GM04503 (cell line): Measurements from ENCODE around the gene RTL5.

ENCODE experiments used
- DNase-seq: peaks from one replicate; pipeline ENCODE4 v3.0.0-alpha.2; 2012; ENCODE audit warnings: low read depth

RTL5 gene

DNA sequence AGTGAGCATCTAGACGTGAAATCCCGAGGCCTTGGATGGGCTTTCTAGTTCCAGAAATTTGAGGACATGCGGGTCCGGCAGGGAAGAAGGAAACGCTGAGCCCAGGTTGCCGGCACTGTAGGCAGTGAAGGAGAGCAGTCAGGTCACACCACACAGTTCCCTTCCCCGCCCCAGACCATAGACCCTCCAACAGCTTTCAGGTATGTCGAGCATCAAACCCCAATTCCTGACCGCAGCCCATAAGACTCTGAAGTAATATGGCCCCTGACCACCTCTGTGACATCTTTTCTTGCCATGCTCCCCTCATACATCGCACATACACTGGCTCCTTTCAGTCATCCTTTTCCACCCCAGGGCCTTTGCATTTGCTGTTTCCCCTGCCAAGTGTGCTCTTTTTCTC, 23.0 kb downstream of the RTL5 start:
- DNase-seq = no peak

- no peak for DNase-seq
Measured at GRCh38 chrX:72107841-72108595, 23.7 kb downstream of the RTL5 start.

DNA sequence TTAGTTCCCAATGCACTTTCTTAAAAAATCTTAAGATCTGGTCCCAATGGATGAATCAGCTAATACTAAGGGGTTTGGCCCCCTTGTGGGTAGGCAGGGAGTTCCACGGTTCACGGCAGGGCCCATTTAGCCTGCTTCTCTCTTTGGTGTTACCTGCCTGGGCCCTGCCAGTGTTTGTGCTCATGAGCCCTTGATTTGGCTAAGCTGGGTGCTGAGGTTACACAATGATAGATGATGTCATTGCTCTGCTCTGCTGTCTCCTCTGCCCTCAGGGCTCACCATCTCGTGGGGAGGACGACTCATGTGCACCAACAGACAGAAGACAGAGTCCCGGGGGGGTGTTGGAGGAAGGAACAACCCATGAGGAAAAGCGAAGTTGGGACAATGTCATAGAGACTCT, 24.4 kb downstream of the RTL5 start:
- DNase-seq = no peak

GRCh38 chrX:72105436-72105835, 26.3 kb downstream of the RTL5 start:
- DNase-seq = no peak

GRCh38 chrX:72102760-72103159, 29.0 kb downstream of the RTL5 start:
- no peak for DNase-seq

DNA sequence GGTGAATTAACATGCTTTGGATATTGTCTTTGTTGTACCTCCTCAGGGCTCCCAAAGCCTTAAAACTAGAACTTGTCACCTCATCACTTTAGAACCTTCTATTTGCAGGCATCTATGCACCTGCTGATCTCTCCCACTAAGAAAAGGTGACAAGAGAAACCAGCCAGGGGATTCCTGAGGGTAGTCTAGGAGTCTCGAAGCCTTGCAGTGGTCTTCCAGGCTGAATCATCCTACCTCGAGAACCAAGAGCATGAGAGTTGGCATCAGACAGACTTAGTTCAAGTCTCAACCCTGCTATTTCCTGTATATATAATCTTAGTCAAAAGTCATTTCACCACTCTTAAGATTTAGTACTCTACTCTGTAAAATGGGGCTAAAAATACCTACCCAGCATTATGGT, 29.6 kb downstream of the RTL5 start:
- no peak for DNase-seq

- no peak for DNase-seq
Measured at GRCh38 chrX:72101597-72102037, 30.1 kb downstream of the RTL5 start.

GRCh38 chrX:72100824-72101351, 30.8 kb downstream of the RTL5 start:
- DNase-seq = no peak

- no peak for DNase-seq
Measured at GRCh38 chrX:72100051-72100755, 31.5 kb downstream of the RTL5 start.

- DNase-seq = no peak
Measured at GRCh38 chrX:72097098-72097497, 34.6 kb downstream of the RTL5 start.

DNA sequence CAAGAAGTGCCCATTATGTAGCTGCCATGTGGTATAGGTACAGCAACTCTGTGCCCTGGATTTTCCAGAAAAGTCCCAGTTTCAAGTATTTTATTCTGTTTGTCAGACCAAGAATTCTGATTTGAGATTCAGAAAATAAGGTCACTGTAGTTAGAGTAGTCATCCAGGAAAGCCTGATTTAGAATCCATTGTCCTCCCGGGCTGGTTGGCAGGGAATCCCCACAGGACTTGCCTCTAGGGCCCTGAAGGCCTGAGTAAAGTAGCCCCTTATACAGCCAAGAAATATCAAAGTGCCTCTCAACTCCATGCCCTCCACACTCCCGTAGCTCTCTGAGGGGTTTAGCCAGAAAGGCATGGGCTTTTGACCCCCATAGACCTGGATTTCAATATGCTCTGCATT, 36.3 kb downstream of the RTL5 start:
- no peak for DNase-seq

- no peak for DNase-seq
Measured at GRCh38 chrX:72094894-72095293, 36.8 kb downstream of the RTL5 start.

DNA sequence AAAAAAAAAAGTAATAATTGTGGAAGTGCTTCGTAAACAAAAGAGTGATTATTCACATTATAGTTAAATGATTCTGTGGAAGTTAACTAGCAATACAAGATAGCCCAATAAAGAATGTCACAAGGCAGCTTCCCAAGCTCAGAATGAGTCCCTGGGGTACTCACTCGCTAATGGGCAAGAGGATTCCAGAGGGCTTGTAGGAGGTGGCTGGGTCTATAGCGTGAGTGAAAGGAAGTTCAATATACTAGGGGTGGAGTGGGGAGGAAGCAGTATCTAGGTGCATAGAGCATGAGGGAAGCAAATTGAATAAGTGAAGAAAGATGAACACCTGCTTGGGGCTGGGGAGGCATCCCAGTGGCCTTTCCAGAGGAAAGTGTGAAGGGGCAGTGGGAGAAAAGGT, 42.5 kb downstream of the RTL5 start:
- no peak for DNase-seq

- no peak for DNase-seq
Measured at GRCh38 chrX:72088761-72089160, 43.0 kb downstream of the RTL5 start.

GRCh38 chrX:72086995-72087394, 44.7 kb downstream of the RTL5 start:
- no peak for DNase-seq

DNA sequence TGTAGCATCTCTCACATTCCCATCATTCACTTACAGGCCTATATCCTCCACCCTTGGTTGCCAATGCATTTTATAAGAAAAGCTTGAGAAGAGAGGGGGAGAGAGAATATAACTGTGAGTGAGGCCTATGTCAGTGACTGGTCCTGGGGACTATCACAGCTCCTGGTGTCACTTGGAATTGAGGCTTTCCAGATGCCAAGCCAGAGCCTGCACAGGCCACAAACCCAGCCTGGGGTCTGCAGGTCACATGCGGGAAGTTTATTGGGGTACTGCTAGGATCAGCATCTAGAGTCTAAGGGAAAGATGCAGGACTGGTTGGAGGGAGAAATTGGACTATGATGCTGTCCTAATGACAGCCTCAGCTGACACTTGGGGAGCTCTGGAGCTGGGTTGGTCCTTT, 47.6 kb downstream of the RTL5 start:
- DNase-seq = no peak

GRCh38 chrX:72083291-72083690, 48.4 kb downstream of the RTL5 start:
- DNase-seq = no peak

- DNase-seq = no peak
Measured at GRCh38 chrX:72081605-72082320, 50.0 kb downstream of the RTL5 start.

- DNase-seq = no peak
Measured at GRCh38 chrX:72080800-72081199, 50.9 kb downstream of the RTL5 start.

- DNase-seq = no peak
Measured at GRCh38 chrX:72080150-72080549, 51.6 kb downstream of the RTL5 start.

DNA sequence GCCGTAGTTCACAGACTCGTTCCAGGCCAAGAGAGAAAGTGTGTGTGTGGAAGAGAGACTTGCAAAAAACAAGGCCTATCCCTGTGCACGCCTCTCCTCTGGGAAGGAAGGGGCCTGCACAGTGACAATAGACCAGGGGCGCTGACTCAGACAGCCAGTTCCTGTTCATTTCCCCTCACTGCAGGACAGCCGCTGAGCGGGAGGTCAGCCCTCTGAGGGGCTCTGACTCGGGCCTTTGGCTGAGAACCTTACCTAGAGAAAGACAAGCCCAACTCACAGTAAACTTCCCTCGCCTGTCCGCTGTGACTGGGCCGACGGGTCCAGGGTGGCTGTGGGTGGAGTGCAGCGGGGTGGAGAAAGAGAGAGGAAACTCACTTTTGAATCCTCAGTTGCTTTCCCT, 52.1 kb downstream of the RTL5 start:
- no peak for DNase-seq

- DNase-seq = no peak
Measured at GRCh38 chrX:72078411-72078810, 53.3 kb downstream of the RTL5 start.
